ENCODE measurements around the gene AK9.

Gene AK9

GRCh38 chr6:109706513-109706912, 15.5 kb upstream of the AK9 start:
- TF ChIP-seq CTCF (IDR thresholded peaks at IDR 0.05; ENCODE audit: low read length) (no peak), EZH2 (IDR thresholded peaks at IDR 0.05; ENCODE audit: borderline replicate concordance, low read length) (no peak)

GRCh38 chr6:109705258-109705657, 14.3 kb upstream of the AK9 start:
- Histone ChIP-seq H3K9me3 (ENCODE audit: low read length) (no peaks in the 10 kb centered on the region), H3K4me3 (ENCODE audit: low read depth, low read length, poor library complexity, severe bottlenecking) (no peak overlapping the region), H4K20me1 (ENCODE audit: insufficient read depth, low read length) (no peaks in the 10 kb centered on the region), H3K9me2 (ENCODE audit: low read depth, low read length) (no peaks in the 10 kb centered on the region), H2AFZ (ENCODE audit: low read length) (no peak overlapping the region), H3K9ac (ENCODE audit: low read length) (no peak overlapping the region), H3K36me3 (ENCODE audit: insufficient read depth, low read length) (no peaks in the 10 kb centered on the region), H3K27ac (ENCODE audit: low read depth, low read length, poor library complexity, severe bottlenecking) (no peak overlapping the region), H3K4me2 (ENCODE audit: low read length) (no peak overlapping the region), H3K4me1 (ENCODE audit: insufficient read depth, low read length, severe bottlenecking) (peaks cover 5% of the 10 kb centered on the region), H3K79me2 (ENCODE audit: insufficient read depth, low read length) (no peaks in the 10 kb centered on the region), H3F3A (ENCODE audit: insufficient read depth, low read length) (no peaks in the 10 kb centered on the region), H3K27me3 (ENCODE audit: insufficient read depth, low read length) (no peaks in the 10 kb centered on the region)
- TF ChIP-seq EZH2 (IDR thresholded peaks at IDR 0.05; ENCODE audit: borderline replicate concordance, low read length) (no peak), CTCF (IDR thresholded peaks at IDR 0.05; ENCODE audit: low read length) (peak; percentile 99)

More at GRCh38 chr6:109706513-109706912, 15.5 kb upstream of the AK9 start:
- H3F3A ChIP-seq (ENCODE audit: insufficient read depth, low read length) = no peaks in the 10 kb centered on the region
- H4K20me1 ChIP-seq (ENCODE audit: insufficient read depth, low read length) = no peaks in the 10 kb centered on the region
- no peak overlapping the region for H3K27ac ChIP-seq (ENCODE audit: low read depth, low read length, poor library complexity, severe bottlenecking)
- no peaks in the 10 kb centered on the region for H3K9me3 ChIP-seq (ENCODE audit: low read length)
- H3K4me3 ChIP-seq (ENCODE audit: low read depth, low read length, poor library complexity, severe bottlenecking) = no peak overlapping the region
- no peaks in the 10 kb centered on the region for H3K27me3 ChIP-seq (ENCODE audit: insufficient read depth, low read length)
- no peak overlapping the region for H3K9ac ChIP-seq (ENCODE audit: low read length)
- no peak overlapping the region for H3K4me2 ChIP-seq (ENCODE audit: low read length)
- peaks cover 5% of the 10 kb centered on the region for H3K4me1 ChIP-seq (ENCODE audit: insufficient read depth, low read length, severe bottlenecking)
- no peaks in the 10 kb centered on the region for H3K9me2 ChIP-seq (ENCODE audit: low read depth, low read length)
- H3K36me3 ChIP-seq (ENCODE audit: insufficient read depth, low read length) = no peaks in the 10 kb centered on the region
- no peaks in the 10 kb centered on the region for H3K79me2 ChIP-seq (ENCODE audit: insufficient read depth, low read length)
- H2AFZ ChIP-seq (ENCODE audit: low read length) = no peak overlapping the region

- H3K4me3 ChIP-seq (ENCODE audit: low read depth, low read length, poor library complexity, severe bottlenecking) = no peak overlapping the region
- no peaks in the 10 kb centered on the region for H3K36me3 ChIP-seq (ENCODE audit: insufficient read depth, low read length)
- no peaks in the 10 kb centered on the region for H3K79me2 ChIP-seq (ENCODE audit: insufficient read depth, low read length)
- H3K27me3 ChIP-seq (ENCODE audit: insufficient read depth, low read length) = no peaks in the 10 kb centered on the region
- H3K9me3 ChIP-seq (ENCODE audit: low read length) = no peaks in the 10 kb centered on the region
- no peak overlapping the region for H3K4me2 ChIP-seq (ENCODE audit: low read length)
- no peak overlapping the region for H3K27ac ChIP-seq (ENCODE audit: low read depth, low read length, poor library complexity, severe bottlenecking)
- no peak overlapping the region for H3K9ac ChIP-seq (ENCODE audit: low read length)
- peaks cover 5% of the 10 kb centered on the region for H3K4me1 ChIP-seq (ENCODE audit: insufficient read depth, low read length, severe bottlenecking)
- no peak overlapping the region for H2AFZ ChIP-seq (ENCODE audit: low read length)
- TF ChIP-seq EZH2 (IDR thresholded peaks at IDR 0.05; ENCODE audit: borderline replicate concordance, low read length) (no peak), CTCF (IDR thresholded peaks at IDR 0.05; ENCODE audit: low read length) (no peak)
- no peaks in the 10 kb centered on the region for H4K20me1 ChIP-seq (ENCODE audit: insufficient read depth, low read length)
- no peaks in the 10 kb centered on the region for H3F3A ChIP-seq (ENCODE audit: insufficient read depth, low read length)
- no peaks in the 10 kb centered on the region for H3K9me2 ChIP-seq (ENCODE audit: low read depth, low read length)
Measured at GRCh38 chr6:109702791-109703190, 11.8 kb upstream of the AK9 start.
